GM12878 (cell line): ENCODE measurements around the gene CHD6. TPM values are rescaled to one million over a fixed set of nuclear protein-coding genes. Genes with fewer than 3 reads are reported as not detected.

Source experiments
- ATAC-seq: fragments of 200-7000 bp; cut with Tn5 transposase; 3 replicates; pipeline ENCODE4 v1.9.1; 2020; ENCODE audit warnings: mild to moderate bottlenecking, moderate library complexity
- BruUV-seq: library from RNA; stranded (reverse); fragments of 400-500 nt; replicated peaks from 2 replicates; lab custom pipeline; 2021; lab: Mats Ljungman, UMichigan
- CTCF ChIA-PET: fragments of 300-600 bp; sonication (Branson Sonifier 250); formaldehyde crosslinking; extraction: SDS; loops from one replicate; lab custom pipeline; 2021; ENCODE audit warnings: inconsistent platforms; lab: Yijun Ruan, JAX
- POLR2A ChIA-PET: fragments of 350-600 bp; formaldehyde crosslinking; extraction: SDS; loops from one replicate; lab custom pipeline; 2021; ENCODE audit warnings: inconsistent platforms; lab: Charles Lee
- RAD21 ChIA-PET: fragments of 300-600 bp; sonication (Branson Sonifier 250); formaldehyde crosslinking; loops from one replicate; lab custom pipeline; 2023; ENCODE audit warnings: antibody characterized with exemption; ENCODE audit not compliant: unreplicated experiment; lab: Charles Lee
- SMC1A ChIA-PET: fragments of 300-600 bp; sonication (Branson Sonifier 250); formaldehyde crosslinking; loops from one replicate; lab custom pipeline; 2023; ENCODE audit not compliant: unreplicated experiment, uncharacterized antibody; lab: Charles Lee
- DNase-seq: peaks from one replicate; pipeline ENCODE4 v3.0.0-alpha.2; 2011; ENCODE audit warnings: low read depth, low spot score
- FAIRE-seq: peaks from 3 replicates; lab custom pipeline; 2011; peaks lifted over from hg19 to GRCh38; lab: Jason Lieb, UNC
- H2AFZ ChIP-seq: 2 replicates; pipeline ENCODE4 v1.6.0; 2011; ENCODE audit warnings: low read depth, low read length, control low read depth; ENCODE audit not compliant: control insufficient read depth
- H3K27ac ChIP-seq: 2 replicates; pipeline ENCODE4 v1.5.1; 2011; ENCODE audit warnings: control low read depth; ENCODE audit not compliant: control insufficient read depth, insufficient read depth
- H3K27me3 ChIP-seq, 2 experiments: replicated peaks in 1 of 2; 2 replicates each; pipeline versions ENCODE4 v1.6.0 to v1.6.1; 2011; ENCODE audit warnings: low read length in 1 of 2; ENCODE audit not compliant: control insufficient read depth in 2 of 2, insufficient read depth in 2 of 2
- H3K36me3 ChIP-seq, 2 experiments: 2 replicates each; pipeline ENCODE4 v1.5.1; 2011; ENCODE audit warnings: low read length in 1 of 2; ENCODE audit not compliant: control insufficient read depth in 2 of 2, insufficient read depth in 2 of 2
- H3K4me1 ChIP-seq: 2 replicates; pipeline ENCODE4 v1.6.1; 2011; ENCODE audit warnings: mild to moderate bottlenecking, low read length, moderate library complexity, mixed read lengths; ENCODE audit not compliant: control insufficient read depth, insufficient read depth
- H3K4me2 ChIP-seq: 2 replicates; pipeline ENCODE4 v1.6.0; 2011; ENCODE audit warnings: control low read depth; ENCODE audit not compliant: control insufficient read depth, insufficient read depth
- H3K4me3 ChIP-seq: fragments of 200-600 bp; sonication (generic); 2 replicates; pipeline ENCODE4 v1.5.1; 2016
- H3K79me2 ChIP-seq: 2 replicates; pipeline ENCODE4 v1.6.0; 2011; ENCODE audit warnings: low read length; ENCODE audit not compliant: control insufficient read depth, insufficient read depth
- H3K9ac ChIP-seq: 2 replicates; pipeline ENCODE4 v1.8.0; 2011; ENCODE audit warnings: low read length, control low read depth, mixed read lengths; ENCODE audit not compliant: control insufficient read depth, insufficient read depth
- H3K9me3 ChIP-seq: replicated peaks from 3 replicates; pipeline ENCODE4 v1.5.1; 2011; ENCODE audit warnings: mild to moderate bottlenecking, low read length; ENCODE audit not compliant: control insufficient read depth, insufficient read depth
- H4K20me1 ChIP-seq: 2 replicates; pipeline ENCODE4 v1.6.0; 2011; ENCODE audit not compliant: control insufficient read depth, insufficient read depth
- ASH2L ChIP-seq: fragments of 300-600, 200-600 bp; sonication (generic); IDR thresholded peaks from 2 replicates; pipeline ENCODE4 v1.6.1; 2017; ENCODE audit warnings: low read depth, mild to moderate bottlenecking, borderline replicate concordance
- ATF7 ChIP-seq: fragments of 450-650 bp; IDR thresholded peaks from 2 replicates; pipeline ENCODE4 v1.6.1; 2016; ENCODE audit warnings: low read depth, mild to moderate bottlenecking
- BCL11A ChIP-seq: IDR thresholded peaks from 2 replicates; pipeline ENCODE4 v1.6.1; 2011; ENCODE audit warnings: low read depth, low read length
- CBX3 ChIP-seq: fragments of 200-600 bp; sonication (generic); IDR thresholded peaks from 2 replicates; pipeline ENCODE4 v1.6.1; 2016; ENCODE audit warnings: low read depth, borderline replicate concordance
- CHD4 ChIP-seq: fragments of 200-600 bp; sonication (generic); IDR thresholded peaks from 2 replicates; pipeline ENCODE4 v1.6.1; 2016; ENCODE audit warnings: mild to moderate bottlenecking
- FOXK2 ChIP-seq: fragments of 450-650 bp; IDR thresholded peaks from 2 replicates; pipeline ENCODE4 v1.6.1; 2017; ENCODE audit warnings: mild to moderate bottlenecking, moderate library complexity
- PAX8 ChIP-seq: fragments of 450-650 bp; IDR thresholded peaks from 2 replicates; pipeline ENCODE4 v1.6.1; 2017; ENCODE audit warnings: mild to moderate bottlenecking, moderate library complexity
- PML ChIP-seq: IDR thresholded peaks from 2 replicates; pipeline ENCODE4 v1.6.1; 2012; ENCODE audit warnings: low read length, inconsistent platforms
- RCOR1 ChIP-seq: conservative IDR thresholded peaks from 2 replicates; pipeline ENCODE4 v1.6.1; 2012; ENCODE audit warnings: low read depth, low read length, improper control_type of control experiment
- REST ChIP-seq: IDR thresholded peaks from 2 replicates; pipeline ENCODE4 v1.6.1; 2012; ENCODE audit warnings: mild to moderate bottlenecking, low read depth, low read length
- RFX5 ChIP-seq: IDR thresholded peaks from 2 replicates; pipeline ENCODE4 v1.6.1; 2011; ENCODE audit warnings: low read depth, low read length, improper control_type of control experiment
- SIN3A ChIP-seq: IDR thresholded peaks from 2 replicates; pipeline ENCODE4 v1.6.1; 2012; ENCODE audit warnings: low read depth, low read length, improper control_type of control experiment
- SMAD5 ChIP-seq: IDR thresholded peaks from 2 replicates; pipeline ENCODE4 v1.6.1; 2016; ENCODE audit warnings: antibody characterized with exemption, low read depth
- SP1 ChIP-seq: IDR thresholded peaks from one replicate; pipeline ENCODE4 v1.6.1; 2011; ENCODE audit warnings: low read depth, low read length
- ZZZ3 ChIP-seq: IDR thresholded peaks from 2 replicates; pipeline ENCODE4 v1.6.1; 2011; ENCODE audit warnings: low read depth; ENCODE audit not compliant: control insufficient read depth, insufficient read length
- WGBS: methylation state at CpG from one replicate; pipeline ENCODE4 v1.1.6; 2016; ENCODE audit warnings: low lambda C conversion rate; ENCODE audit not compliant: insufficient replicate concordance, insufficient coverage; ENCODE audit errors: missing lambda C conversion rate; 5-methylcytosine and 5-hydroxymethylcytosine counted together
- in situ Hi-C: fragments of 300-500 bp; cut with MboI; formaldehyde crosslinking; loops from 9 replicates; pipeline ENCODE4 v1.14.3; 2018; ENCODE audit warnings: mixed read lengths
- intact Hi-C: fragments of 100-400 bp; cut with micrococcal nuclease; formaldehyde crosslinking; loops from one replicate; pipeline ENCODE4 v1.14.2; 2022; ENCODE audit not compliant: unreplicated experiment
- polyA plus RNA-seq, 11 experiments: library from polyadenylated mRNA; depleted of rRNA in 4 of 11; unstranded in 6 of 11; stranded (reverse) in 5 of 11; fragments of >200 nt; fragmentation: Nextera tagmentation in 4 of 11; fragmentation: Illumina TruSeq in 1 of 11; extraction: Ambion mirVana in 4 of 11; extraction: Trizol in 1 of 11; gene quantifications; 1 replicate in 1 of 11; 2 replicates in 10 of 11; pipeline versions ENCODE4 v1.2.1 to v1.2.3, GENCODE V29; 2011 to 2016; ENCODE audit warnings: inconsistent platforms in 2 of 11, missing spikeins in 2 of 11, low read depth in 1 of 11
- total RNA-seq, 4 experiments: library from RNA; depleted of rRNA in 3 of 4; stranded (reverse); fragments of >200 nt in 3 of 4; fragmentation: Illumina TruSeq in 1 of 4; extraction: Trizol in 1 of 4; gene quantifications; 2 replicates each; pipeline versions ENCODE4 v1.2.1 to v1.2.3, GENCODE V29; 2013 to 2021

CHD6 gene
- total and polyA plus RNA-seq, 10 of the 15 experiments (the other 5 are each of a cell fraction or from before 2014, with no cell fraction given): 4.3 to 25.5 (median 17.1) TPM

- DNase-seq: no peak
- Histone ChIP-seq H3K27me3 (no peaks in the 10 kb centered on the region; a peak in 1 of 4 replicates), H3K79me2 (no peaks in the 10 kb centered on the region), H3K27ac (no peak overlapping the region), H2AFZ (no peak overlapping the region), H3K9me3 (no peaks in the 10 kb centered on the region), H3K36me3 (no peaks in the 10 kb centered on the region), H3K4me3 (no peak overlapping the region), H4K20me1 (no peaks in the 10 kb centered on the region), H3K4me2 (no peak overlapping the region), H3K9ac (no peak overlapping the region), H3K4me1 (no peaks in the 10 kb centered on the region)
- ATAC-seq: no peak
- no peak for TF ChIP-seq RCOR1
- no peak for TF ChIP-seq CBX3
- TF ChIP-seq SP1: no peak
- 48% methylated on average over 9 of the region's 9 CpGs for WGBS
- BruUV-seq: no TSS peak
- RAD21 ChIA-PET: no interaction called here
- SMC1A ChIA-PET: no interaction called here
- no peak for FAIRE-seq
- in situ Hi-C loops: no loop called here
- CTCF ChIA-PET: no interaction called here
- POLR2A ChIA-PET: no interaction called here
- intact Hi-C loops: no loop called here
Measured at GRCh38 chr20:41359541-41360011, 258.6 kb downstream of the CHD6 start.

- DNase-seq (no peak), FAIRE-seq (no peak), ATAC-seq (no peak)
- WGBS: 44% methylated on average over 7 of the region's 7 CpGs
- Histone ChIP-seq H2AFZ (no peak overlapping the region), H4K20me1 (no peaks in the 10 kb centered on the region), H3K27me3 (no peaks in the 10 kb centered on the region; a peak in 1 of 4 replicates), H3K9me3 (no peaks in the 10 kb centered on the region), H3K36me3 (no peaks in the 10 kb centered on the region), H3K79me2 (no peaks in the 10 kb centered on the region), H3K9ac (no peak overlapping the region), H3K4me1 (no peaks in the 10 kb centered on the region), H3K4me2 (no peak overlapping the region), H3K4me3 (no peak overlapping the region), H3K27ac (no peak overlapping the region)
- ChIA-PET CTCF (no interaction called here), SMC1A (no interaction called here), POLR2A (interaction anchor here (0.6 kb wide), 1 partner anchor 16 kb away, joined by 7 read pairs; no protein-coding TSS in a partner anchor), RAD21 (interaction anchor here (0.6 kb wide), 1 partner anchor 67 kb away, joined by 3 read pairs; no protein-coding TSS in a partner anchor)
- no TSS peak for BruUV-seq
- intact Hi-C loops: no loop called here
- in situ Hi-C loops: no loop called here
- TF ChIP-seq ASH2L (no peak), REST (no peak), RFX5 (no peak), CHD4 (no peak), ZZZ3 (no peak), PML (no peak), FOXK2 (no peak), PAX8 (no peak), BCL11A (no peak), ATF7 (no peak), SMAD5 (no peak), SIN3A (no peak)
Measured at GRCh38 chr20:41358717-41359116, 259.5 kb downstream of the CHD6 start.
